Astrocyte (in vitro differentiated cells and primary cell): ENCODE data around the gene DOK6. TPM values are rescaled to one million over a fixed set of nuclear protein-coding genes. Genes with fewer than 3 reads are reported as not detected.

ENCODE experiments used
- DNase-seq: peaks from one replicate; pipeline ENCODE4 v3.0.0-alpha.2; 2010; ENCODE audit warnings: low read depth
- FAIRE-seq: peaks from 2 replicates; lab custom pipeline; 2011; peaks lifted over from hg19 to GRCh38; lab: Jason Lieb, UNC
- H2AFZ ChIP-seq: 2 replicates; pipeline ENCODE4 v1.6.0; 2012; ENCODE audit warnings: low read depth, low read length, inconsistent platforms
- H3K27ac ChIP-seq: 2 replicates; pipeline ENCODE4 v1.5.1; 2011; ENCODE audit warnings: low read depth, low read length, inconsistent platforms
- H3K27me3 ChIP-seq: 2 replicates; pipeline ENCODE4 v1.6.0; 2011; ENCODE audit warnings: low read length, inconsistent platforms; ENCODE audit not compliant: insufficient read depth
- H3K36me3 ChIP-seq: 2 replicates; pipeline ENCODE4 v1.5.1; 2011; ENCODE audit warnings: low read length, inconsistent platforms; ENCODE audit not compliant: insufficient read depth
- H3K4me1 ChIP-seq: 2 replicates; pipeline ENCODE4 v1.5.1; 2011; ENCODE audit warnings: low read length, inconsistent platforms; ENCODE audit not compliant: insufficient read depth
- H3K4me2 ChIP-seq: 2 replicates; pipeline ENCODE4 v1.6.0; 2012; ENCODE audit warnings: low read length, inconsistent platforms
- H3K4me3 ChIP-seq: 2 replicates; pipeline ENCODE4 v1.5.1; 2011; ENCODE audit warnings: low read depth, mild to moderate bottlenecking, low read length, inconsistent platforms; ENCODE audit not compliant: insufficient read depth
- H3K79me2 ChIP-seq: 2 replicates; pipeline ENCODE4 v1.6.0; 2012; ENCODE audit warnings: mild to moderate bottlenecking, low read length, inconsistent platforms; ENCODE audit not compliant: insufficient read depth
- H3K9ac ChIP-seq: 2 replicates; pipeline ENCODE4 v1.6.0; 2012; ENCODE audit warnings: mild to moderate bottlenecking, low read length, inconsistent platforms
- H3K9me3 ChIP-seq: 2 replicates; pipeline ENCODE4 v1.5.1; 2012; ENCODE audit warnings: low read depth, mild to moderate bottlenecking, low read length, inconsistent platforms; ENCODE audit not compliant: insufficient read depth
- H4K20me1 ChIP-seq: 2 replicates; pipeline ENCODE4 v1.6.0; 2012; ENCODE audit warnings: low read length, inconsistent platforms; ENCODE audit not compliant: insufficient read depth
- H3K27ac Mint-ChIP-seq: one replicate; pipeline ENCODE4 v1.8.0; 2021; ENCODE audit warnings: mild to moderate bottlenecking, mixed read lengths; ENCODE audit not compliant: unreplicated experiment
- H3K27me3 Mint-ChIP-seq: one replicate; pipeline ENCODE4 v1.8.0; 2021; ENCODE audit warnings: low read depth, mixed read lengths; ENCODE audit not compliant: unreplicated experiment
- H3K36me3 Mint-ChIP-seq: one replicate; pipeline ENCODE4 v1.8.0; 2021; ENCODE audit warnings: low read depth, mixed read lengths; ENCODE audit not compliant: unreplicated experiment
- H3K4me1 Mint-ChIP-seq: one replicate; pipeline ENCODE4 v1.8.0; 2021; ENCODE audit warnings: low read depth, mixed read lengths; ENCODE audit not compliant: unreplicated experiment
- H3K4me3 Mint-ChIP-seq: one replicate; pipeline ENCODE4 v1.8.0; 2021; ENCODE audit warnings: mild to moderate bottlenecking, moderate library complexity, mixed read lengths; ENCODE audit not compliant: unreplicated experiment
- H3K9me3 Mint-ChIP-seq: one replicate; pipeline ENCODE4 v1.8.0; 2021; ENCODE audit warnings: mild to moderate bottlenecking, mixed read lengths; ENCODE audit not compliant: unreplicated experiment
- EZH2 ChIP-seq: IDR thresholded peaks from 2 replicates; pipeline ENCODE4 v1.6.1; 2012; ENCODE audit warnings: mild to moderate bottlenecking, low read length, inconsistent platforms; ENCODE audit not compliant: insufficient read depth
- total RNA-seq: library from RNA; stranded (reverse); gene quantifications from 2 replicates; pipeline ENCODE4 v1.2.1, GENCODE V29; 2021
- TF ChIP-seq, protein P1 (sequence below): IDR thresholded peaks from 2 replicates; pipeline ENCODE4 v1.5.1; 2011; ENCODE audit warnings: low read depth, mild to moderate bottlenecking, inconsistent platforms, low read length, moderate library complexity; ENCODE audit not compliant: insufficient read depth

Gene DOK6
- total RNA-seq, 1 donor from 2014 or later = 2.9 TPM

DNA sequence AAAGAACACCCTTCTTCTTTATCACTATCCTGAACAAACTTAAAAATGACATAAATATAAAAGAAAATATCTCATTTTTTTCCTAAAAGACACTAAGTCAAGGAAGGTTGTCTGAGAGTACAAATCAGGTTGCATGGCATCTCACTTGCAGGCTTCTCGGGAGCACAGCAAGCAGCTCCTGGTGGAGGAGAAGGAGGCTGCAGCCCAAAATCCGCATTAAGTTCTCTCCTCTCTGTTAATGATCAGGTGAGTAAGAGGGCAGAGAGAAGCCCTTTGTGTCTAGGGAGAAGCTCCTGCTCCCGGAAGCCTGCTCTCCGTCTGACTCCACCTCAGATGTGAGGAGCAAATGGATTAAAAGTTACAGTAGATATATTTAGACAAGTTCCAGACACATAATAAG, 35.0 kb upstream of the DOK6 start:
- Mint-ChIP-seq H3K36me3 (no peaks in the 10 kb centered on the region), H3K27me3 (no peaks in the 10 kb centered on the region), H3K4me3 (no peak overlapping the region), H3K9me3 (no peaks in the 10 kb centered on the region), H3K4me1 (no peaks in the 10 kb centered on the region), H3K27ac (no peak overlapping the region)
- Histone ChIP-seq H3K9me3 (no peaks in the 10 kb centered on the region), H3K27ac (no peak overlapping the region), H3K4me1 (no peaks in the 10 kb centered on the region), H3K9ac (no peak overlapping the region), H2AFZ (no peak overlapping the region), H3K4me2 (no peak overlapping the region), H3K27me3 (no peaks in the 10 kb centered on the region), H3K79me2 (no peaks in the 10 kb centered on the region), H4K20me1 (no peaks in the 10 kb centered on the region), H3K36me3 (no peaks in the 10 kb centered on the region), H3K4me3 (no peak overlapping the region)
- FAIRE-seq (no peak), DNase-seq (no peak)
- TF ChIP-seq EZH2 = no peak
- TF ChIP-seq, protein P1, sequence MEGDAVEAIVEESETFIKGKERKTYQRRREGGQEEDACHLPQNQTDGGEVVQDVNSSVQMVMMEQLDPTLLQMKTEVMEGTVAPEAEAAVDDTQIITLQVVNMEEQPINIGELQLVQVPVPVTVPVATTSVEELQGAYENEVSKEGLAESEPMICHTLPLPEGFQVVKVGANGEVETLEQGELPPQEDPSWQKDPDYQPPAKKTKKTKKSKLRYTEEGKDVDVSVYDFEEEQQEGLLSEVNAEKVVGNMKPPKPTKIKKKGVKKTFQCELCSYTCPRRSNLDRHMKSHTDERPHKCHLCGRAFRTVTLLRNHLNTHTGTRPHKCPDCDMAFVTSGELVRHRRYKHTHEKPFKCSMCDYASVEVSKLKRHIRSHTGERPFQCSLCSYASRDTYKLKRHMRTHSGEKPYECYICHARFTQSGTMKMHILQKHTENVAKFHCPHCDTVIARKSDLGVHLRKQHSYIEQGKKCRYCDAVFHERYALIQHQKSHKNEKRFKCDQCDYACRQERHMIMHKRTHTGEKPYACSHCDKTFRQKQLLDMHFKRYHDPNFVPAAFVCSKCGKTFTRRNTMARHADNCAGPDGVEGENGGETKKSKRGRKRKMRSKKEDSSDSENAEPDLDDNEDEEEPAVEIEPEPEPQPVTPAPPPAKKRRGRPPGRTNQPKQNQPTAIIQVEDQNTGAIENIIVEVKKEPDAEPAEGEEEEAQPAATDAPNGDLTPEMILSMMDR = no peak

DNA sequence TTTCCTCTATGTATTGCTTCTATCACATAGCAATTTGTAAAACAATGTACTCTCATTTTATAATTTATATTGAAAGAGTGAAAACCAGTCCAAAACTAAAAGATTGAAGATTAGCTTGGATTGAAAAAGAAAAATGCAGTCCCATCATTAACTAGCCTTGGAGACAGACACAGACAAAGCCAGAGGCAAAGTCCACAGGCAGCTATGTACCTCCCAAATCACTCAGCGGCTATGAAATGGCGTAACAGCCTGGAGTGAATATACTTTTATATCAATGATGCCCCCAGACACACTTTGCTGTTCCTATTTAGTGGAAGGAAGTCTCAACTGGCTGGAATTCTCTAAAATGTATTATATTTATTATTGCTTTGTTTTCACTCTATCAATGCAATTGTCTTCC, 33.6 kb upstream of the DOK6 start:
- no peaks in the 10 kb centered on the region for H4K20me1 ChIP-seq

DNA sequence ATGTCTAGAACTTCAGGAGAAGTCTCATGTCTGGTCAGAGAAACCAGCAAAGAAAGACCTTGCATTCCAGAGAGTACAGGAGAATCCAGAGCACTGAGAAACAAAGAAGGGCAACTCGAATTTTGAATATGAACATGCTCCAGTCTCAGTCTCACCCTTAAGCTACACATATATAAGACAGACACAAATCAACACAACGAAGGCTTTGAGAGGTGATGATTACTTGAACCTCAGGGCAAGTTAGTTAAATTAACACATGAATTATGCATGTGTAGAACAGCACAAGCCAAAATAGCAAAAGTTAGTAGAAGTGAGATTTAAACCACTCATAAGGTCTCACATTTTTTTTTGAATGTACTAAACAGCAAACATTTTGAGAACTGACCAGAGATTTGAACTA, 29.0 kb upstream of the DOK6 start:
- H3K4me3 Mint-ChIP-seq = no peak overlapping the region
- no peak for TF ChIP-seq EZH2
- TF ChIP-seq, protein P1 = no peak
- H3K4me1 ChIP-seq = no peaks in the 10 kb centered on the region
- no peaks in the 10 kb centered on the region for H3K9me3 Mint-ChIP-seq
- DNase-seq = no peak
- no peak overlapping the region for H3K9ac ChIP-seq
- no peaks in the 10 kb centered on the region for H3K4me1 Mint-ChIP-seq
- no peak overlapping the region for H3K27ac Mint-ChIP-seq
- no peaks in the 10 kb centered on the region for H3K36me3 Mint-ChIP-seq
- no peak overlapping the region for H2AFZ ChIP-seq
- FAIRE-seq = no peak
- no peaks in the 10 kb centered on the region for H3K36me3 ChIP-seq
- no peak overlapping the region for H3K4me3 ChIP-seq
- no peaks in the 10 kb centered on the region for H3K9me3 ChIP-seq
- H3K27me3 ChIP-seq = no peaks in the 10 kb centered on the region
- H3K4me2 ChIP-seq = no peak overlapping the region
- no peaks in the 10 kb centered on the region for H3K79me2 ChIP-seq
- no peak overlapping the region for H3K27ac ChIP-seq
- H4K20me1 ChIP-seq = no peaks in the 10 kb centered on the region
- no peaks in the 10 kb centered on the region for H3K27me3 Mint-ChIP-seq

More for the DNA sequence above, 33.6 kb upstream of the DOK6 start:
- H3K27ac ChIP-seq = no peak overlapping the region
- H3K27me3 ChIP-seq = no peaks in the 10 kb centered on the region
- H3K36me3 Mint-ChIP-seq = no peaks in the 10 kb centered on the region
- no peak overlapping the region for H3K27ac Mint-ChIP-seq
- H3K4me1 ChIP-seq = no peaks in the 10 kb centered on the region
- no peak overlapping the region for H3K4me2 ChIP-seq
- DNase-seq = no peak
- no peaks in the 10 kb centered on the region for H3K9me3 Mint-ChIP-seq
- H3K36me3 ChIP-seq = no peaks in the 10 kb centered on the region
- no peak overlapping the region for H3K4me3 Mint-ChIP-seq
- no peak for FAIRE-seq
- H2AFZ ChIP-seq = no peak overlapping the region
- H3K9ac ChIP-seq = no peak overlapping the region
- no peaks in the 10 kb centered on the region for H3K27me3 Mint-ChIP-seq
- H3K9me3 ChIP-seq = no peaks in the 10 kb centered on the region
- H3K4me1 Mint-ChIP-seq = no peaks in the 10 kb centered on the region
- no peak for TF ChIP-seq EZH2
- TF ChIP-seq, protein P1 = no peak
- no peaks in the 10 kb centered on the region for H3K79me2 ChIP-seq
- H3K4me3 ChIP-seq = no peak overlapping the region
